ENCODE data around the gene GCNT1.
"Not testable (repeated sequence)": the region's sequence is repeated elsewhere in the genome, so short reads cannot be mapped to it uniquely, and the experiment has no call there.

Gene GCNT1

DNA sequence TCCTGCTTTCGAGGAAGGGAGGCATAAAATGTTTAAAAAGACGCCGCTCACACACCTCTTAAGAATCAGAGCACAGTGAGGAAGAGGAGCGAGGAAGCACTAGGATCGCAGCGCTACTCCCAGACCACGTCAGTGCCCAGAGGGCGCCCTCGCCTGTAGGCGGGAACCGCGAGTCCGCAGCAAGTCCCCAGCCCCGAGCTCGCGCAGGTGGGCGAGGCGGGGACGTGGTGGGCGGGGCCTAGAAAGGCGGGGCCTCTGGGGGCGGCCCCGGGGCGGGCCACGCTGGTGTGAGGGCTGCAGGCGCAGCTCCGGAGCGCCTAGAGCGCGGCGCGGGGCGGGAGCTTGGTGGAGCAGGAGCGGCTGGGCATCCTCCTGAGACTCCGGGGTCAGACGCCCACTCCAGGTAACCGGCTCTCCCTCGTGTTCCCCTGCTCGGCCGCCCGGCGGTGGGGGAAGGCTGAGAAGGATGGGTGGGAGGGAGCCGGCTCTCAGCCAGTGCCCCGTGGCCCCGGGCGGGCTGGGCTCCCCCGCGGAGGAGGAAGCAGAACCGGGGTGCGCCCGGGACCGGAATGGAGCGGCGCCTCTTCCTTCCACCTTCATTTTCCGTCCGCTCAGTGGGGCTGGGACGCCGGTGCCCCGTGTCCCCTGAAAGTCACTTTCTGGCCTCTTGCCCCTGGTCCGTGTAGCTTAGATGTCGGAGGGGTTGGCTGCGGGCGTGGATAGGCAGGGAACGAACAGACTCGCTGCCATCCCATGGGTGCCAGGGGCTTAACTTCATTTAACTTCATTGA, at the start of gene GCNT1:
GCNT1 (plus strand) TSS at position 280 of the 791 bp plus-strand sequence. CDS start 43,200 bp downstream, outside the sequence.
- peak; percentile 93 for DNase-seq (ENCODE audit: low spot score)

- DNase-seq (ENCODE audit: low spot score) = no peak
These were observed 46.3 kb upstream of the GCNT1 start for GRCh38 chr9:76412638-76413037.

DNA sequence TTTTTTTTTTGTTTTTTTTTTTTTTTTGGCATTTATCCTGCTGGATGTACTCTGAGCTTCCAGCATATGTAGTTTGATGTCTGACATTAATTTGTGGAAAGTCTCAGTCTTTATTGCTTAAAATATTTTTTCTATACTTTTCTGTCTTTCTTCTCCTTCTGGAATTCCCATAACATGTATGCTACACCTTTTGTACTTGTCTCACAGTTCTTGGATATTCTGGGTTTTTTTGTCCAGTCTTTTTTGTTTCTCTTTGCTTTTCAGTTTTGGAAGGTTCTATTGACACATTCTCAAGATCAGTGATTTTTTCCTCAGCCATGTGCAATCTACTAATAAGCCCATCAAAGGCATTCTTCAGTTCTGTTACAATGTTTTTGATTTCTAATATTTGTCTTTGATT, 45.3 kb upstream of the GCNT1 start:
- no peak for DNase-seq (ENCODE audit: low spot score)

GRCh38 chr9:76414661-76415060, 44.3 kb upstream of the GCNT1 start:
- DNase-seq (ENCODE audit: low spot score) = no peak

GRCh38 chr9:76415154-76415553, 43.8 kb upstream of the GCNT1 start:
- no peak for DNase-seq (ENCODE audit: low spot score)

GRCh38 chr9:76415731-76416130, 43.3 kb upstream of the GCNT1 start:
- DNase-seq (ENCODE audit: low spot score) = no peak

DNA sequence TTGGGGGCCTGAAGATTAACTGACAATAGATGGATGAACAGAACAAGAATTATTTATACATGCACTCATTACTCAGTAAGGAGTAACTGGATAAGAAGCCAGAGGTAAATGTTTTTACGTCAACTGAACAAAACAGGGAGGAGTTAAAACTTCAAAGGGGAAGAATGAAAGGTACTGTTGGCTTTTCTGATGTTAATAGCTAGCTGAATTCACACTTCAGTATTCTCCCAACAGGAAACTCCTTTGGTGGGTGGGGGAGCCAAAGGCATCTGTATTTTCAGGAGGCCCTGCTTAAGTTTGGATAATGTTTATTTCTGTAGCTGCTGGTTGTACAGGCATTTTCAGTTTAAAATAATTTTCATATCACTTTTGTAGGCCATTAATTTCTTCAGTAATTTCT, 41.6 kb upstream of the GCNT1 start:
- DNase-seq (ENCODE audit: low spot score) = no peak

- DNase-seq (ENCODE audit: low spot score) = no peak
These were observed 39.1 kb upstream of the GCNT1 start for GRCh38 chr9:76419782-76420380.

DNA sequence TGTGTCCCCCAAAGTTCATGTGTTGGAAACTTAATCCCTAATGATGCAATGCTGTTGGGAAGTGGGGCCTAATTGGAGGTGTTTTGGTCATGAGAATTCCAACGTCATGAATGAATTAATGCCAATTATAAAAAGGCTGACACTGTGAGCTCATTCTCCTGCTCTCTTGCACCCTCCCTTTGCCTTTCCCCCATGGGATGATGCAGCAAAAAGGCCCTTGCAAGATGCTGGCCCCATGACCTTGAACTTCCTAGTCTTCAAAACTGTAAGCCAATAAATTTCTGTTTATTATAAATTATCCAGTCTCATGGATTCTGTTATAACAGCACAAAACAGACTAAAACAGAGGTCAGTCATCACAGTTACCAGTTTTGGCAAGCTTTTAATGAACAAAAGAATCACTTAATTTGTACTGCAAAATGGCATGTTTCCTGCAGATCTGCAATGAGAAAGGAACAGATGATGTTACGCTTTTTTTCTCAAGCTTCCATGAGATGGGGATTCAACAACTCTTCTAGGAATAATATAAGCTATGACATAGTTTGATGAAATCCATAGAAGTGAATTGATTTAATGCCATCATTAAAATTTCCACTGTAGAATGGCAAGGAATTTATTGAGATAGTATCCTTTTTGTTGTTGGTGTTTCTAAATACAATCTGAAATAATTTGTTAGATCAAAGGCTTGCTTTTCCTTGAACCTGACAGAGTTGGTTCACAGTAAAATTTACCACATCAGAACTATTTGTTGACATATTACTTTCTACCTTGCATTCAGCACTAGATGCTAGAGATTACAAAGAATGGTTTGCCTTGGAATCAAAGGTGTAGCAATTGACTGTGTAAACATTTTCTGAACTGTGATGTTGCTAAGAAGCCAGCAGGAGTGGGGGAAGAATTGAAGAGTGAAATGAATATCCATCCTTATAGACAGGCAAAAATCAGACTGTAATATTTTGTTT, 35.5 kb upstream of the GCNT1 start:
- no peak for DNase-seq (ENCODE audit: low spot score)

DNA sequence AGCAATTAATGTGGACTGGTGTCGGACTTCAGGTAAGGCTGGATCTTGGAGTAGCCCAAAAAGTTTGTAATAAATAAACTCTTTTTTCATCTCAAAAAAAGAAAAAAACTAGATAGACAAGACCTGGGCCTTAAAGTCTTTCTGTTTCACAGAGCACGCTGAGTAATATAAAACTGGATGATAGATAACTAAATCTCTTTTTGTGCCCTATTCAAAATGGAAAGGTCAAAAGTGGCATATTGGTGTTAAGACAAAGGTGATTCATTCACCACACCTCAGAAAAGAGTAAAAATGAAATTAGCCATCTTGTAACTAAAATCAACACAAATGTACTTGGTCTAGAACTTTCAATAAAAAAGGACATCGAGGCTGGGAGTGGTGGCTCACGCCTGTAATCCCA, 34.5 kb upstream of the GCNT1 start:
- peak; percentile 65 for DNase-seq (ENCODE audit: low spot score)

- DNase-seq (ENCODE audit: low spot score) = no peak
These were observed 33.1 kb upstream of the GCNT1 start for GRCh38 chr9:76425677-76426453.

DNA sequence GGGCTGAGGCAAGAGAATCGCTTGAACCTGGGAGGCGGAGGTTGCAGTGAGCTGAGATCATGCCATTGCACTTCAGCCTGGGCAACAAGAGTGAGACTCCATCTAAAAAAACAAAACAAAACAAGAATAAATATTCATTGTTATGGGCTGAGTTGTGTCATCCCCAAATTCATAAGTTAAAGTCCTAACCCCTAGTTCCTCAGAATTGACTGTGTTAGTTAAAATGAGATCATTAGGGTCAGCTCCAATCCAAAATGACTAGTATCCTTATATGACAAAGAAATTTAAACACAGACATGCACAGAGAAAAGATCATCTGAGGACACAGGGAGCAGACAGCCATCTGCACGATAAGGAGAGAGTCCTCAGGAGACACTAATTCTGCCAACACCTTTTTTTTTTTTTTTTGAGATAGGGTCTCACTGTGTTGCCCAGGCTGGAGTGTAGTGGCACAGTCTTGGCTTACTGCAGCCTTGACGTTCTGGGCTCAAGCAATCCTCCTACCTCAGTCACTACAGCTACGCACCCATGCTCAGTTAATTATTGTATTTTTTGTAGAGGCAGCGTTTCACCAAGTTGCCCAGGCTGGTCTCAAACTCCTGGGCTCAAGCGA, 32.1 kb upstream of the GCNT1 start:
- DNase-seq (ENCODE audit: low spot score) = no peak

DNA sequence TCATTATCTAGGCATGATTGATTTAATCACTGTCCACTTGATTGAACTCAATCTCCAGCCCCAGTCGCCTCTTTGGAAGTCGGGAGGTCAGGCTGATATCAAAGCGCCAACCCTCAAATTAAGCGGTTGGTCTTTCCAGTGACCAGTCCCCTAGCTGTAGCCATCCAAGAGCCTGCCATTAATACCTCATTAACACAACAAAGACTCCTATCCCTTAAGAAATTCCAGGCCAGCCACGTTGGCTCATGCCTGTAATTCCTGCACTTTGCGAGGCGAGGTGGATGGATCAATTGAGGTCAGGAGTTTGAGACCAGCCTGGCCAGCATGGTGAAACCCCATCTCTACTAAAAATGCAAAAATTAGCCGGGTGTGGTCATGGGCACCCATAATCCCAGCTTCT, 27.4 kb upstream of the GCNT1 start:
- DNase-seq (ENCODE audit: low spot score) = no peak

DNA sequence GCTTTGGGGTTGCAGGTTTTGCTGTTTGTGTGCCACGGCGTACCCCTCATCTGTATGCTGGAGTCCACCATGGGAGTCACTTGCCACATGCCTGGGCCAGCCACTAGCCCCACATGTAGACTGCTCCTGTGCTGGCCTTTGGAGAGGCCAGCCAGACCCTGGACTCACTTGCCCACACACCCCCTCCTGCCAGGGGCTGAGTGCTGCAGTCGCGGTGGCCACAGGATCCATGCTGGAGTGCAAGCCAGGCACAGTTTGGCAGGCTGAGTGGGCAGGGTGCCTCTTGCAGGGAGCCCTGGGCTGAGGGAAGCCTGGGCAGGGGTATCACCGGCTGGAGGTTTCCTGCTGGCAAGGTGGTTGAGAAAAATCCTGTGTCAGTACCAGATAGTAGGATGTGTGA, 25.6 kb upstream of the GCNT1 start:
- DNase-seq (ENCODE audit: low spot score) = no peak

- no peak for DNase-seq (ENCODE audit: low spot score)
These were observed 25.1 kb upstream of the GCNT1 start for GRCh38 chr9:76433836-76434235.

GRCh38 chr9:76434897-76435296, 24.1 kb upstream of the GCNT1 start:
- not testable (repeated sequence) for DNase-seq (ENCODE audit: low spot score)

- not testable (repeated sequence) for DNase-seq (ENCODE audit: low spot score)
These were observed 21.8 kb upstream of the GCNT1 start for GRCh38 chr9:76437017-76437699.

GRCh38 chr9:76438841-76439588, 20.0 kb upstream of the GCNT1 start:
- peak; percentile 67 for DNase-seq (ENCODE audit: low spot score)

DNA sequence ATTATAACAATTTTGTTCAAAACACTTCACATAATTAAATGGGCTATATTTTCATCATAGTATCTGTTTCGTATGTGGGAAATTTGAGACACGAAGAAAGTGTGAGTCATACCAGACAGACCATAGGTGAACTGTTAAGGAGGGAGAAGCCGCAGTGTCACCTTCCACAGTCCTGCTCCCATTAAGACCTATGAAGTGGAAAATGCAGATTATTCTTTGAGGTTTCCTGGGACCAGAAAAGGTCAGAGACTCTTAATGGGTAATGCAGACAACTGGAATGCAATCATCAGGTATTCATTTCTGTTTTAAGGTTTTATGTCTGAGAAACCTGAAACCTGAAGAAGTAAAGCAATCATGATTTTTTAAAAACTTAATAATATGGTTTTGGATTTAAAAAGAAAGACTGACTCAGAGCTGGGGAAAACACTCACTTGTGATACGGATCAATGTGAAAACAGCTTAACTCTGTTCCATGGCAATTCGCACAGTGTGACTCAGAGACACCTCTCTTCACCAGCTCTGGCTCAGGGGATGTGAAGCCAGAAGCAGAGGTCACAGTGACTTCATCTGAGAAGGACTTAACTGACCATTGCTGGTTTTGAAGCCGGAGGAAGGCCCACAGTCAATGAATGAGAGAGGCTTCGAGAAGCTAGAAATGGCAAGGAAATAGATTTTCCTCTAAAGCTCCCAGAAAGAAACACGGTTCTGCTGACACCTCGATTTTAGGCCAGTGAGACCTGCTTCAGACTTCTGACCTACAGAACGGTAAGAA, 17.2 kb upstream of the GCNT1 start:
- peak; percentile 81 for DNase-seq (ENCODE audit: low spot score)

All from activated CD4-positive, alpha-beta T cell treated with anti-CD3 and anti-CD28 coated beads, Interleukin-2, Interleukin-4, amounts not matched to agents 100 ng/mL and 50 ng/mL, durations not matched to agents 16 hours and 8 hours (primary cell).